GM21737 (cell line): ENCODE measurements around the gene PEX14.
A peak's percentile ranks its signal among the peaks of the same experiment; 100 is the strongest.
"Not testable (repeated sequence)": the region's sequence is repeated elsewhere in the genome, so short reads cannot be mapped to it uniquely, and the experiment has no call there.

ENCODE experiments used
- ATAC-seq: cut with Tn5 transposase; IDR thresholded peaks from one replicate; pipeline ENCODE4 v1.9.1; 2021; ENCODE audit warnings: mild to moderate bottlenecking, moderate library complexity; ENCODE audit not compliant: unreplicated experiment

PEX14 gene

GRCh38 chr1:10450156-10450814 is 24.5 kb upstream of the PEX14 start:
- ATAC-seq, result no peak

GRCh38 chr1:10450836-10451235 is 23.9 kb upstream of the PEX14 start:
- no peak for ATAC-seq

GRCh38 chr1:10451287-10451686 is 23.5 kb upstream of the PEX14 start:
- no peak for ATAC-seq

GRCh38 chr1:10456048-10456447 is 18.7 kb upstream of the PEX14 start:
- no peak for ATAC-seq

- ATAC-seq, result no peak
These were observed 18.1 kb upstream of the PEX14 start for GRCh38 chr1:10456661-10457060.

GRCh38 chr1:10457462-10457861 is 17.3 kb upstream of the PEX14 start:
- not testable (repeated sequence) for ATAC-seq

GRCh38 chr1:10457875-10458274 is 16.9 kb upstream of the PEX14 start:
- ATAC-seq, result no peak

GRCh38 chr1:10459184-10459583 is 15.6 kb upstream of the PEX14 start:
- no peak for ATAC-seq

- no peak for ATAC-seq
These were observed 7.7 kb upstream of the PEX14 start for GRCh38 chr1:10467078-10467477.

GRCh38 chr1:10470043-10470442 is 4.7 kb upstream of the PEX14 start:
- no peak for ATAC-seq

GRCh38 chr1:10471411-10472219 is 3.1 kb upstream of the PEX14 start:
- ATAC-seq, result no peak

- peak; percentile 63 for ATAC-seq
These were observed 2.3 kb upstream of the PEX14 start, which contains the start of gene DFFA for GRCh38 chr1:10472220-10473144. Gene DFFA, minus strand, starts transcription at chr1:10472529. Its CDS starts 71 bp downstream, at chr1:10472458.

GRCh38 chr1:10473145-10473765 is 1.5 kb upstream of the PEX14 start:
- no peak for ATAC-seq

GRCh38 chr1:10474309-10474612 is 489 bp upstream of the PEX14 start:
- not testable (repeated sequence) for ATAC-seq

GRCh38 chr1:10475510-10475909 is 760 bp downstream of the PEX14 start:
- no peak for ATAC-seq

- ATAC-seq, result no peak
These were observed 4.5 kb downstream of the PEX14 start for GRCh38 chr1:10479296-10479695.

GRCh38 chr1:10480614-10481013 is 5.9 kb downstream of the PEX14 start:
- ATAC-seq, result no peak

GRCh38 chr1:10484521-10484920 is 9.8 kb downstream of the PEX14 start:
- no peak for ATAC-seq

- ATAC-seq, result no peak
These were observed 14.7 kb downstream of the PEX14 start for GRCh38 chr1:10489291-10490055.

GRCh38 chr1:10490286-10490970 is 15.7 kb downstream of the PEX14 start:
- no peak for ATAC-seq
